ENCODE measurements around the gene AXIN1.
"Not testable (repeated sequence)": the region's sequence is repeated elsewhere in the genome, so short reads cannot be mapped to it uniquely, and the experiment has no call there.

AXIN1 gene

DNA sequence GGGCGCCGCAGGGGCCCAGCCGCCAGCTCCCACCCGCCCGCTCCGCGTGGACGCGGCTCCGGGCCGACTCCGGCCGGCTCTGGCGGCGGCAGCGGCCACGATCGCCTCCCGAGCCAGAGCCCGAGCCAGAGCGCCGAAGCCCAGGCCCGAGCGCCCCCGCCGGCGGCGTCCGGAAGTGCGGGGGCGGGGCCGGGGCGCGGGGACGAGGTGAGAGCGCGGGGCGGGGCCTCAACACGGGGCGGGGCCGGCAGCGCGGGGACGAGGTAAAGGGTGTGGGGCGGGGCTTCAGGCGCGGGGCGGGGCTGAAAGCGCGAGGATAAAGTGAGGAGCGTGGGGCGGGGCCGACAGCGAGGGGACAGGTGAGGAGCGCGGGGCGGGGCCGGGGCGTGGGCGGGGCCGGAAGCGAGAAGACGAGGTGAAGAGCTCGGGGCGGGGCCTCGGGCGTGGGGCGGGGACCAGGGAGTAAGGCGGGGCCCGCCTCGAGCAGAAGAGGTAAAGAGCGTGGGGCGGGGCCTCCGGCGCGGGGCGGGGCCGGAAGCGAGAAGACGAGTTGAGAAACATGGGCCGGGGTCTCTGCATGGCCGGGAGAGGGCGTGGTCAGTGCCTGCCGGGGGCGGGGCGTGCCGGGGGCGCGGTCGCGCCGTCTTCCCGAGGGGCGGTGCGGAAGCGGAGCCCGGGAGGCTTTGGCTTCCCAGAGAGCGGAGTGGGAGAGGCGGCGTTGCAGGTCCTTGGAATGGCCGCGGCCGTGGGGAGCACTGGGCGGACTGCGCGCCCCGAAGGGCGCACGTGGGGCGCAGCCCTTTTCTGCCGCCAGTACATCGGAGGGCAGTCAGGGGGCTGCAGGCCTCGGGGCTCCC, at the start of gene AXIN1:
AXIN1 (minus strand) TSS at position 177 of the 857 bp plus-strand sequence. CDS start 5,698 bp downstream, outside the sequence.
- DNase-seq, result peak; percentile 99

- peak; percentile 98 for DNase-seq
Measured at GRCh38 chr16:401468-402348, 49.2 kb upstream of the AXIN1 start, which contains the start of gene DECR2. Gene DECR2 (plus strand): TSS chr16:401885. CDS start chr16:401964, 79 bp downstream.

DNA sequence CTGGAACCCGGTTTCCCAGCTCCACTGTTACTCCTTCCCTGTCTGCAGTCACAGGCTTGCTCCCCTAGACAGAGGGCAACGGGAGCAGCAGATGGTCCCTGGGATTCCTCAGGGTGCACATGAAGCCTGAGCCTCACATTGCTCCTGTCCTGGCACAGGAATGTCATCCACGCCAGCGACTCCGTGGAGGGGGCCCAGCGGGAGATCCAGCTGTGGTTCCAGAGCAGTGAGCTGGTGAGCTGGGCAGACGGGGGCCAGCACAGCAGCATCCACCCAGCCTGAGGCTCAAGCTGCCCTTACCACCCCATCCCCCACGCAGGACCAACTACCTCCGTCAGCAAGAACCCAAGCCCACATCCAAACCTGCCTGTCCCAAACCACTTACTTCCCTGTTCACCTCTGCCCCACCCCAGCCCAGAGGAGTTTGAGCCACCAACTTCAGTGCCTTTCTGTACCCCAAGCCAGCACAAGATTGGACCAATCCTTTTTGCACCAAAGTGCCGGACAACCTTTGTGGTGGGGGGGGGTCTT, 47.6 kb upstream of the AXIN1 start:
- DNase-seq, result no peak

- no peak for DNase-seq
Measured at GRCh38 chr16:399340-400019, 47.0 kb upstream of the AXIN1 start.

DNA sequence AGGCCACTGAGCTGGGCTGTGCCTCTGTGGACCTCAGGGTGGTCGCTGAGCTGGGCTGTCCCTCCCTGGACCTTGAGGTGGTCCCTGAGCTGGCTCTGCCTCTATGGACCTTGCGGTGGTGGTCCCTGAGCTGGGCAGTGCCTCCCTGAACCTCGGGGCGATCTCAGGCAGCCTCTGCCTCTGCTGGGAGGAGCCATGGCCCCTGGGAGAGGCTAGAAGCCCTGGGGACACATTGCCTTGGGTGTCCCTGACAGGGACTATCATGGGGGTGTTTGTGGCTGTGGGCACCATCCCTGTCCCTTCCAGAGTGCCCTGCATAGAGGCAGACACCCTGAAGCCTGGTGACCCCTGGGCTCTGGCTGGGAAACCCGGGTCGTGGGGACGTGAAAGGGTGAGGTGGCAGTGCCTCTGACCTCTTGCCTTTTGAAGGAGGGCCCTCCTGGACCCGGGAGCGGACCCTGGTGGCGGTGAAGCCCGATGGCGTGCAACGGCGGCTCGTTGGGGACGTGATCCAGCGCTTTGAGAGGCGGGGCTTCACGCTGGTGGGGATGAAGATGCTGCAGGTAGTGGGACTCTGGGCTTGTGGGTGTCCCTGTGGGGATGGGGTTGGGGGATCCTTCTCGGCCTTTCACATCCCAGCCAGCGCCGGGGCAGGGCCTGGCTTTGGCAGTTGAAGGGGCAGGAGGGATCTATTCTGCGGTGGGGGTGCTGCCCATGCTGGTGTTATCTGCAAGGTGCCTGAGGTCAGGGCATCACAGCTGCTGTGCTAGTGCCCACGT, 46.2 kb upstream of the AXIN1 start:
- no peak for DNase-seq

DNA sequence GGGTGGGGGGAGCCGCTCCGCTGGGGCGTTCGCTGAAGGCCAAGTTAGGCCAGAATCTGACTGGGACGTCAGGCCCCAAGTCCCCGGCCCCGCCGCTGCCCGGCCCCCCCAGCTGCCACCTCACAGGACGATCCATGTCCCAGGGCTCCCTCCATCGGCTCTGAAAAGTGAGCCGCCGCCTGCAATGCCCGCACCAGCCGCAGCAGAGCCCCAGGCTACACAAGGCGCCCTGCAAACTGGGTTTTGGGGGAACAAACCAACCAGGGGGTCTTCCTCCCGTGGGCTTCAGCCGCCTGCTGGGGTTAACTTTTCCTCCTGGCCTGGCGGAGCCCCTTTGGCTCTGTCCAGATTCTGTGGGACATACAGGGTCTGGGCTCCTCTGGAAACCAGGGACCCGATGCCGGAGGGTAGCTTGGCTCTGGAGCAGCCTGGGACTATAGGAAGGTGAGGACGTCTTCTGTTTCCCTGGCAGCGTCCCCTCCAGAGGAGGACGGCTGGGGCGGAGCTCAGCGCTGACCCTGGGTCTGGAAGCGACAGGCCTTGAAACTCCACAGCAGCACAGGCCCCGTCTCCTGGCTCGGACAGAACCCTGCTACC, 45.3 kb upstream of the AXIN1 start:
- peak; percentile 41 for DNase-seq

DNA sequence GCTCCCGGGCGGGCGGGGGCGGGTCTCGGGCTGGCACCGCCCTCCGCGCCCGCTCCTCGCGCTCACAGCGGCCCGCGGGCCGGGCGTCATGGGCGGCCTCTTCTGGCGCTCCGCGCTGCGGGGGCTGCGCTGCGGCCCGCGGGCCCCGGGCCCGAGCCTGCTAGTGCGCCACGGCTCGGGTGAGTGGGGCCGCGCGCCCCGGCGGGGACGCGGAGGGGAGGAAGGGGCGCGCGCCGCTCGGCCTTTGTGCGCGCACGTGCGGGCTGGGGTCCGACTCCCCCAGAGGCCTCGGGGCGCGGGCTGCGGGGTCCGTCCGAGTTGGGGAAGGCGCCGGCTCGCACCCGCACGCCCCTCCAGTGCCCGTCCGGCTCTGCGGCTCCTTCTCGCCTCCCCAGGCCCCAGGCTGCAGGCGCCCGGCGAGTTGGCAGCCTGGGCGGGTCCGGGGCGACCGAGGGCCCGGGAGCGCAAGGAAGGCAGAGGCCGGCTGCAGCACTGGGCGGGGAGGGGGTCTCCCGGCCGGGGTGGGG, 44.7 kb upstream of the AXIN1 start, which contains the start of gene NME4:
NME4 (plus strand) TSS at position 65 of the 527 bp plus-strand sequence; CDS start at position 89, 24 bp downstream.
- peak; percentile 36 for DNase-seq

DNA sequence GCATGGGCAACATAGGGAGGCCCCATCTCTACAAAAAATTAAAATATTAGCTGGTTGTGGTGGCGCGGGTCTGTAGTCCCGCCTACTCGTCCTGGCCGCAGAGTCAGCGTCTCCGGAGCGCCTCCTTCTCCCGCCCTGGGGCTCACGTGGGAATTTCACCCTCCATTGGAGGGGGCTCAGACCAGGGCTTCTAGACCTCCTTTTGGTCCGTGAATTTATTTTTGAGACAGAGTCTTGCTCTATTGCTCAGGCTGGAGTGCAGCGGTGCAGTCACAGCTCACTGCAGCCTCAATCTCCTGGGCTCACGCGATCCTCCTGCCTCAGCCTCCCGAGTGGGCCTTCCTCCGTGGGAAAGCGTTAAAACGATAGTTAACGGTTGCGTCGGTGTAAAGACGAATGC, 44.1 kb upstream of the AXIN1 start:
- peak; percentile 41 for DNase-seq

DNA sequence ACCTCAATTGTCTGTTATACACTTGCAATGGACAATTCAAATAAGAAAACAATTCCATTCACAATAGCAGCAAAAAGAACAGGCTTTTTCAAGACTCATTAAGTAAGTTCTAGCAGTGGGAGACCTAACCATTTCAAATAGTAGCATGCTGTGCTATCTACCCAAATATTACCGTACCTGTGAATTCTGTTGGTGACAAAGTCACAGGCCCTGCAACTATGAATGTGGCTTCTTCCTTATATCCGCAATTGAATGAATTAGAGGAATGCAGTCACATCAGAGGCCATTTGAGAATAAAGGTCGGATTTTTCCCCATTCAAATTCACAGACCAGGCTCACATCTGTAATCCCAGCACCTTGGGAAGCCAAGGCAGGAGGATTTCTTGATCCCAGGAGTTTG, 43.7 kb upstream of the AXIN1 start:
- no peak for DNase-seq

- DNase-seq, result peak; percentile 79
Measured at GRCh38 chr16:392450-393030, 40.0 kb upstream of the AXIN1 start.

DNA sequence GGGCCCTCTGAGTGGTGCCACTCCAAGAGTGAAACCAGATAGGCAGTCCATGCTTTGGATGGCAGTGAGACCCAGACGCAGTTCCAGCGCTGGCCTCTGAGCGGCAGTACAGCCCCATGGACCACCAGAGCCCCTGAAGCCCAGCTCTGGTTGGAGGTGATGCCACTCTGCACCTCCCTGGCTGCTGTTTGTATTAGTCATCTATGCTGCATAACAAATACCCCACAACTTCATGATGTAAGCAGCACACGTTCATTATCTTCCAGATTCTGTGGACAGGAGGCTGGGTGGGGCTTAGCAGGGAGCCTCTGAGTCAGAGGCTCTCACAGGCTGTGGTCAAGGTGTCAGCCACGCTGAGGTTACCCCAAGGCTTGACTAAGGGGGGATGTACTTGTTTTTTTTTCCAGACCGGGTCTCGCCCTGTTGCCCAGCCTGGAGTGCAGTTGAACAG, 39.4 kb upstream of the AXIN1 start:
- DNase-seq, result peak; percentile 67

DNA sequence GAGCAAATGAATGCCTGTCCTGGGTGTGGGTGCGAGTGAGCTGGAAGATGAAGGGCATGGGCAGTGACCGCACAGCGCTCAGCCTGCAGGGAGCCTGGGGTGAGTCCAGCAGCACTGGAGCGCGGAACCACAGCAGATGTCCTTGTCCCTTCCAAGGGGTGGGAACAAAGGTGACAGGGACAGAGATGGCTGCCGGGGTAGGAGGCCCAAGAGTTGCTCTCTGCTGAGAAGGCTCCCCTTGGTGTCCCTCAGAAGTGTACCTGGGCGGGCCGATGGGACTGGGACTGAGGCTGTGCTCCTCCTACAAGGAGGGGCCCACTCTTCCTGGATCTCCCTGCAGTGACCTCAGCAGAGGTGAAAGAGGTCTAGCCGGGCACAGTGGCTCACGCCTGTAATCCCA, 36.8 kb upstream of the AXIN1 start:
- DNase-seq, result no peak

DNA sequence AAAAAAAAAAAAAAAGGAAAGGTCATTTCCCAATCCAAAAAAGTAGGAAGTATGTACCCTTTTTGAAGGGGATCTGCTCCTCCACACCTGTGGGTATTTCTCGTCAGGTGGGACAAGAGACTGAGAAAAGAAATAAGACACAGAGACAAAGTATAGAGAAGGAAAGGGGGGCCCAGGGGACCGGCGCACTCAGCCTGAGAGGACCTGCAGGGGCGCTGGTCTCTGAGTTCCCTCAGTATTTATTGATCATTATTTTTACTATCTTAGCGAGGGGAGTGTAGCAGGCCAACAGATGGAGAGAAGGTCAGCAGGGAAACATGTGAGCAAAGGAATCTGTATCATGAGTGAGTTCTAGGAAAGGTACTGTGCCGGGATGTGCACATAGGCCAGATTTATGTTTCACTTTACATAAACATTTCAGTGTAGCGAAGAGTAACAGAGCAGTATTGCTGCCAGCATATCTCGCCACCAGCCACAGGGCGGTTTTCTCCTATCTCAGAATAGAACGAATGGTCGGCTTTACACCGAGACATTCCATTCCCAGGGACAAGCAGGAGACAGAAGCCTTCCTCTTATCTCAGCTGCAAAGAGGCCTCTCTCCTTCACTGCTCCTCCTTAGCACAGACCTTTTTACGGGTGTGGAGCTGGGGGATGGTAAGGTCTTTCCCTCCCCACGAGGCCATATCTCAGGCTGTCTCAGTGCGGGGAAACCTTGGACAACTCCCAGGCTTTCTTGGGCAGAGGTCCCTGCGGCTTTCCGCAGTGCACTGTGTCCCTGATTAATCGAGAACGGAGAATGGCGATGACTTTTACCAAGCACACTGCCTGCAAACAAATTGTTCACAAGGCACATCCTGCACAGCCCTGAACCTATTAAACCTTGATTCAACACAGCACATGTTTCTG, 35.5 kb upstream of the AXIN1 start:
- DNase-seq, result not testable (repeated sequence)

DNA sequence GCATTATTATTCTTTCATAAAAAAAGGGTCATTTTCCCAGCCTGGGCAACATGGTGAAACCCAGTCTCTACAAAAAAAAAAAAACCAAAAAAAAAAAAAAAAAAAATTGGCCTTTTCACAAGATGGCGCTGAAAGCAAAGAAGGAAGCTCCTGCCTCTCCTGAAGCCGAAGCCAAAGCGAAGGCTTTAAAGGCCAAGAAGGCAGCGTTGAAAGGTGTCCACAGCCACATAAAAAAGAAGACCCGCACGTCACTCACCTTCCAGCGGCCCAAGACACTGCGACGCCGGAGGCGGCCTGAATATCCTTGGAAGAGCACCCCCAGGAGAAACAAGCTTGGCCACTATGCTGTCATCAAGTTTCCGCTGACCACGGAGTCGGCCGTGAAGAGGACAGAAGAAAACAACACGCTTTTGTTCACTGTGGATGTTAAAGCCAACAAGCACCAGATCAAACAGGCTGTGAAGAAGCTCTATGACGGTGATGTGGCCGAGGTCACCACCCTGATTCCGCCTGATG, 34.2 kb upstream of the AXIN1 start:
- DNase-seq, result peak; percentile 19

DNA sequence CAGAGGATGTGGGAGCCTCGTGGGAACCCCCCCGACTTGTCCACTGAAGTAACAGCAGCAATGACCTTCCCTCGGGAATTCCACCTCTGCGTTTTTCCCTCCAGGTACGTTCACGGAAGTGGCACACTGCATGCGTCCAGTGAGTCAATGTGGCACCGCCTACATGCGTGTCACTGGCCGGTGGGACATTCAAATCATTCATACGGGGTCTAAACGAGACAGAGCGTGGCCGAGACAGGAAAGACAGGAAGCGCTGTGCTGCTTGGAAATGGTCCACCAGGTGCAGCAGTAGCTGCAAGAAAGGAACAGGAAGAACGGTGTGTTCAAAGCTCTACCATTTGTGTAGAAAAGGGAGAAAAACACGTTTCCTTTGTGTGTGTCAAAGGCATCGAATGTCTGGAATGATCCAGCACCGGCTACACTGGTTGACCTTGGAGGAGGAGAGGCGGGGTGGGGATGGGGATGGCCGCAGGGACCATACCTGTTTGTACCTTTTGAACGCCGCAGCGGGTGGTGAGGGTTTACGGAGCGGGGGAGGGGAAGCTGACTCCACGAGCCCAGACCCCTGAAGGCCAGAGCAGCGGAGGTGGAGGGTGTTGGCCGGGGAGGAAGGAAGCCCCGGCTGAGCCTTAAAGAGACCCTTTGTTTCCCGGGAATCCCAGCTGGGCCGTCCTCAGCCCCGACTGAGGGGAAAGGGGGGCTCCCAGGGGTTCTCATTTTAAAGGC, 31.0 kb upstream of the AXIN1 start:
- DNase-seq, result peak; percentile 32

- peak; percentile 88 for DNase-seq
Measured at GRCh38 chr16:381789-382717, 29.5 kb upstream of the AXIN1 start, which contains the start of gene PGAP6. Gene PGAP6 (minus strand): TSS chr16:381978. CDS start chr16:381821, 157 bp downstream.
